ENCODE results near the gene PIAS1. TPM values are rescaled to one million over a fixed set of nuclear protein-coding genes. Genes with fewer than 3 reads are reported as not detected.
"Not testable (repeated sequence)": the region's sequence is repeated elsewhere in the genome, so short reads cannot be mapped to it uniquely, and the experiment has no call there.

Gene PIAS1
- total and polyA plus RNA-seq, 2 donors (not counting 3 experiments of a cell fraction or from before 2014, with no cell fraction given) = 23.7 to 24.2 TPM

DNA sequence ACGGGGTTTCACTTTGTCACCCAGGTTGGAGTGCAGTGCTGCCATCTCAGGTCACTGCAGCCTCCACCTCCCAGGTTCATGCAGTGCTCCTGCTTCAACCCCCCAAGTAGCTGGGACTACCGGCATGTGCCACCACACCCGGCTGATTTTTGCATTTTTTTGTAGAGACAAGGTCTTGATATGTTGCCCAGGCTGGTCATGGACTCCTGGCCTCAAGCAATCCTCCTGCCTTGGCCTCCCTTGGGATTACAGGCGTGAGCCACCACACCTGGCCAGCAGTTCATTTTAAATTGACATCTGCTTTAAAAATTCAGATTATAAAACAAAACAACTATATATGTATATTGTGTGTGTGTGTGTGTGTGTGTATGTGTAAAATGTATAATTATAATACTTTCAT lies 112.7 kb downstream of the PIAS1 start:
- no peak overlapping the region for H3K9ac ChIP-seq (replicated peaks; ENCODE audit: extremely low read depth, insufficient read depth, low read length)
- H3K4me3 ChIP-seq (replicated peaks in 1 of 3; ENCODE audit: insufficient read depth in 1 of 3, low read depth in 1 of 3, low read length in 3 of 3) = no peak overlapping the region
- no peak overlapping the region for H2AFZ ChIP-seq (ENCODE audit: low read depth, low read length)
- CTCF ChIA-PET = interaction anchor here (1.1 kb wide), 1 partner anchor 12 kb away, joined by 4 read pairs; no protein-coding TSS in a partner anchor
- BruUV-seq (replicated peaks) = no TSS peak
- no peaks in the 10 kb centered on the region for H3K36me3 ChIP-seq (ENCODE audit: control insufficient read depth in 2 of 2, extremely low read depth in 1 of 2, insufficient read depth in 2 of 2, low read length in 2 of 2)
- POLR2A ChIA-PET = no interaction called here
- no peaks in the 10 kb centered on the region for H3K79me2 ChIP-seq (ENCODE audit: control insufficient read depth, insufficient read depth, low read length)
- no peaks in the 10 kb centered on the region for H3K4me1 ChIP-seq (ENCODE audit: control insufficient read depth, extremely low read depth, insufficient read depth, low read length)
- H3K27ac ChIP-seq (ENCODE audit: insufficient read depth, low read depth, low read length) = no peak overlapping the region
- intact Hi-C loops (cut with micrococcal nuclease) = no loop called here
- FAIRE-seq = no peak
- no peak for TF ChIP-seq POLR2A (IDR thresholded peaks at IDR 0.05; ENCODE audit: low read depth, low read length)
- no peak for TF ChIP-seq JUN (IDR thresholded peaks at IDR 0.05; ENCODE audit: borderline replicate concordance, insufficient read depth, insufficient read length, low read depth)
- no peak for TF ChIP-seq MYC (IDR thresholded peaks at IDR 0.05; ENCODE audit: low read depth, low read length)
- TF ChIP-seq, protein P1, sequence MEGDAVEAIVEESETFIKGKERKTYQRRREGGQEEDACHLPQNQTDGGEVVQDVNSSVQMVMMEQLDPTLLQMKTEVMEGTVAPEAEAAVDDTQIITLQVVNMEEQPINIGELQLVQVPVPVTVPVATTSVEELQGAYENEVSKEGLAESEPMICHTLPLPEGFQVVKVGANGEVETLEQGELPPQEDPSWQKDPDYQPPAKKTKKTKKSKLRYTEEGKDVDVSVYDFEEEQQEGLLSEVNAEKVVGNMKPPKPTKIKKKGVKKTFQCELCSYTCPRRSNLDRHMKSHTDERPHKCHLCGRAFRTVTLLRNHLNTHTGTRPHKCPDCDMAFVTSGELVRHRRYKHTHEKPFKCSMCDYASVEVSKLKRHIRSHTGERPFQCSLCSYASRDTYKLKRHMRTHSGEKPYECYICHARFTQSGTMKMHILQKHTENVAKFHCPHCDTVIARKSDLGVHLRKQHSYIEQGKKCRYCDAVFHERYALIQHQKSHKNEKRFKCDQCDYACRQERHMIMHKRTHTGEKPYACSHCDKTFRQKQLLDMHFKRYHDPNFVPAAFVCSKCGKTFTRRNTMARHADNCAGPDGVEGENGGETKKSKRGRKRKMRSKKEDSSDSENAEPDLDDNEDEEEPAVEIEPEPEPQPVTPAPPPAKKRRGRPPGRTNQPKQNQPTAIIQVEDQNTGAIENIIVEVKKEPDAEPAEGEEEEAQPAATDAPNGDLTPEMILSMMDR (IDR thresholded peaks at IDR 0.05; ENCODE audit: extremely low read depth in 1 of 2, insufficient read depth in 1 of 2, low read depth in 1 of 2, low read length in 2 of 2) = no peak
- no peak for TF ChIP-seq EZH2 (IDR thresholded peaks at IDR 0.05; ENCODE audit: borderline replicate concordance, low read depth, low read length, severe bottlenecking)
- no peak for TF ChIP-seq GATA2 (IDR thresholded peaks at IDR 0.05; ENCODE audit: insufficient read depth, insufficient read length, low read depth, low read length)
- TF ChIP-seq, protein P2, sequence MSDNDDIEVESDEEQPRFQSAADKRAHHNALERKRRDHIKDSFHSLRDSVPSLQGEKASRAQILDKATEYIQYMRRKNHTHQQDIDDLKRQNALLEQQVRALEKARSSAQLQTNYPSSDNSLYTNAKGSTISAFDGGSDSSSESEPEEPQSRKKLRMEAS (IDR thresholded peaks at IDR 0.05; ENCODE audit: insufficient read depth, insufficient read length) = no peak
- TF ChIP-seq POLR2AphosphoS5 (IDR thresholded peaks at IDR 0.05; ENCODE audit: insufficient read depth, low read depth, low read length) = no peak
- TF ChIP-seq FOS (IDR thresholded peaks at IDR 0.05; ENCODE audit: borderline replicate concordance, insufficient read depth, low read length) = no peak
- H3K4me2 ChIP-seq (ENCODE audit: insufficient read depth, low read length) = no peak overlapping the region
- no peaks in the 10 kb centered on the region for H3K9me1 ChIP-seq (replicated peaks; ENCODE audit: control insufficient read depth, extremely low read depth, insufficient read depth, low read length)
- no peak for DNase-seq (ENCODE audit: low read depth, low spot score)
- H4K20me1 ChIP-seq (replicated peaks; ENCODE audit: control insufficient read depth, extremely low read depth, insufficient read depth, low read length) = no peaks in the 10 kb centered on the region
- no peaks in the 10 kb centered on the region for H3K27me3 ChIP-seq (ENCODE audit: control insufficient read depth in 2 of 2, insufficient read depth in 2 of 2, low read length in 2 of 2)
- no peaks in the 10 kb centered on the region for H3K9me3 ChIP-seq (replicated peaks; ENCODE audit: control insufficient read depth, insufficient read depth, low read length)
- dilution Hi-C loops (cut with MboI; ENCODE audit: extremely low pct_ligation_motif_present, low sequenced_read_pairs) = no loop called here

DNA sequence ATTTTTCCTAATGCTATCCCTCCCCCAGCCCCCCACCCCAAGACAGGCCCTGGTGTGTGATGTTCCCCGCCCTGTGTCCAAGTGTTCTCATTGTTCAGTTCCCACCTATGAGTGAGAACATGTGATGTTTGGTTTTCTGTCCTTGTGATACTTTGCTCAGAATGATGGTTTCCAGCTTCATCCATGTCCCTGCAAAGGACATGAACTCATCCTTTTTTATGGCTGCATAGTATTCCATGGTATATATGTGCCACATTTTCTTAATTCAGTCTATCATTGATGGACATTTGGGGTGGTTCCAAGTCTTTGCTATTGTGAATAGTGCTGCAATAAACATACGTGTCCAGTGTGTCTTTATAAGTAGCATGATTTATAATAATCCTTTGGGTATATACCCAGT lies 117.9 kb downstream of the PIAS1 start:
- FAIRE-seq; H3K4me1 ChIP-seq (ENCODE audit: control insufficient read depth, extremely low read depth, insufficient read depth, low read length); intact Hi-C loops (cut with micrococcal nuclease); H3K9me3 ChIP-seq (replicated peaks; ENCODE audit: control insufficient read depth, insufficient read depth, low read length); BruUV-seq (replicated peaks); dilution Hi-C loops (cut with MboI; ENCODE audit: extremely low pct_ligation_motif_present, low sequenced_read_pairs); H3K9ac ChIP-seq (replicated peaks; ENCODE audit: extremely low read depth, insufficient read depth, low read length); H3K36me3 ChIP-seq (ENCODE audit: control insufficient read depth in 2 of 2, extremely low read depth in 1 of 2, insufficient read depth in 2 of 2, low read length in 2 of 2); H3K9me1 ChIP-seq (replicated peaks; ENCODE audit: control insufficient read depth, extremely low read depth, insufficient read depth, low read length); POLR2A ChIA-PET; H3K27me3 ChIP-seq (ENCODE audit: control insufficient read depth in 2 of 2, insufficient read depth in 2 of 2, low read length in 2 of 2); DNase-seq (ENCODE audit: low read depth, low spot score); CTCF ChIA-PET; H3K4me2 ChIP-seq (ENCODE audit: insufficient read depth, low read length); H3K4me3 ChIP-seq (replicated peaks in 1 of 3; ENCODE audit: insufficient read depth in 1 of 3, low read depth in 1 of 3, low read length in 3 of 3); H2AFZ ChIP-seq (ENCODE audit: low read depth, low read length); H4K20me1 ChIP-seq (replicated peaks; ENCODE audit: control insufficient read depth, extremely low read depth, insufficient read depth, low read length); H3K27ac ChIP-seq (ENCODE audit: insufficient read depth, low read depth, low read length); H3K79me2 ChIP-seq (ENCODE audit: control insufficient read depth, insufficient read depth, low read length): not testable (repeated sequence)

All from endothelial cell of umbilical vein (primary cell).